ENCODE data around the gene CHFR.
"Not testable (repeated sequence)": the region's sequence is repeated elsewhere in the genome, so short reads cannot be mapped to it uniquely, and the experiment has no call there.

CHFR gene

DNA sequence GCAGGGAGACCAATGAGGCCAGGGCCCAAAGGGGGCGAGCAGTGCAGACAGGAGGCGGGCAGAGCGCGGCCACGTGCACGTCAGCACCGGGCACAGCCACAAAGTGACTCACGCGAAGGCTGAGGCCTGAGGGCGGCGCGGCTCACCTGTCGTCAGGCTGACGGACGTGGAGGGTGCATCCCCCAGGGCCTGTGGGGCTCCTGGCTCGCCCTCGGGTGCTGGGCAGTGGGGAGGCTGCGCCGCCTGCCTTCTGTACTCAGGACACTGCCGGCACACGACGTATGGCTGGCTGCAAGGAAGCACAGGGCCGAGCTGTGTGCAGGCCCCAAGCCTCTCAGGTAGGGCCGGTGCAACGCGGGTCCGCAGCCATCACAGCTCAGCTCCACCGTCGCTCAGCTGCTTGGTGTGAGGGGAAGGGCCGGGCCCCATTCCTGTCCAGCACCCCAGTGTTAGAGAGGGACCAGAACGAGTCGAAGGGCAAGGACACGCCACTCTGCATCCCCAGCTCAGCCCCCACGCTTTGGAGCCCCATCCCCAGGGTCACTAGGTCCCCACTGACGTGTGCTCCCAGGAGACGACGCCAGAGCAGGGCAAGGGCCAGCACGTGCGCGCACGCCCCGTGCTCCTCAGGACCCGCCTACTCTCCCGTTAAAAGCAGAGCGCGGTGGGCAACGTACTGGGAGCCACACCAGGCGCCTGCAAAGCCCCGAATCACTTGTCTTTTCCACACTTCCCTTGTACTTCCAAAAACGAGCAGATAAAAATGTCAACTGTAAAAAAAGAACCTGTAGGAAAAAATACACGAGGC lies 33.9 kb downstream of the CHFR start:
- no peak overlapping the region for H3K9ac ChIP-seq (ENCODE audit: low read length)
- no peak overlapping the region for H3K27ac ChIP-seq (ENCODE audit: low read depth, low read length)
- H3K9me3 ChIP-seq (ENCODE audit: control insufficient read depth, insufficient read depth, low read depth, low read length): no peaks in the 10 kb centered on the region
- no peak overlapping the region for H3K4me3 ChIP-seq (ENCODE audit: low read depth, low read length)
- H3K4me1 ChIP-seq (ENCODE audit: control insufficient read depth, insufficient read depth, low read length): 0 out of 2 replicates have a peak, but pooled peaks cover 2% of the 10 kb centered on the region
- peaks cover 79% of the 10 kb centered on the region for H3K36me3 ChIP-seq (ENCODE audit: control insufficient read depth, insufficient read depth, low read length)
- H3K27me3 ChIP-seq (ENCODE audit: control insufficient read depth, insufficient read depth, low read length): no peaks in the 10 kb centered on the region

DNA sequence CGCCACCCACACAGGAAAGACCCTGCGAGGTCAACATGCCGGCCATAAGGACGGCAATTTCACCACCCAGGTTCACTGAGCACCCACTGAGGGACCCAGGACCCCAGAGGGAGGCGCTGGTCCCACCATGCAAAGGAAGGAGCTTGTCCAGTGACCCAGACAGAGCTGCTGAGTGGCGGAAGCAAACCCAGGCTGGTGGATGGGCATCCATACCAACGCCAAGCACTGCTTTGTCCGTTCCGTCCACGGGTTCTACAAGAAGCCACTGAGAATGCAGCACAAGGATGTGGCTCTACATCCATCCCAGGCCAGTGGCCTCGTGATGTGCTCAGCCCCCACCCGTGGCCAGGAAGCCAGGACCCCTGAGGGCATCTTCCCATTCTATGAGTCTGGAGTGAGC lies 34.9 kb downstream of the CHFR start:
- Histone ChIP-seq H3K4me1 (ENCODE audit: control insufficient read depth, insufficient read depth, low read length) (peaks cover 12% of the 10 kb centered on the region), H3K36me3 (ENCODE audit: control insufficient read depth, insufficient read depth, low read length) (peaks cover 75% of the 10 kb centered on the region), H3K27ac (ENCODE audit: low read depth, low read length) (no peak overlapping the region)

DNA sequence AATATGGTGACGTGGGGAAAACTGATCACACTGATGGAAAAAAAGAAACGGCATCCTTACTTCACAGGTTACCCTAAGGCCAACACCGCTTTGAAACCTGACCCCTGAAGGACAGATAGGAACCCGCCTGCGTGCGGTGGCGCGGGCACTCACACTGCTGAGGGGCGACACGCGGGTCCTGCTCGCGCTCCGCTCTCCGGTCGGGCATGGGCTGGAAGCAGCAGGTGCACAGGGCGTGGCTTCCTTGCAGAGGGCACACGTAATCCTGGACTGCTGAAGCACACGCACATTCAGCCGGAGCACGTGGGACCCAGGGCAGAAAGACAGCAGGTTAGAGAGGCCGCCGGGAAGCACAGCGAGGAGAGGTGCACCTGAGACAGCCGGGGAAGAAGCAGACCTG lies 35.9 kb downstream of the CHFR start:
- Histone ChIP-seq H3K27ac (ENCODE audit: low read depth, low read length) (no peak overlapping the region), H3K9me3 (ENCODE audit: control insufficient read depth, insufficient read depth, low read depth, low read length) (no peaks in the 10 kb centered on the region), H3K36me3 (ENCODE audit: control insufficient read depth, insufficient read depth, low read length) (peaks cover 74% of the 10 kb centered on the region), H3K4me3 (ENCODE audit: low read depth, low read length) (no peak overlapping the region), H3K4me1 (ENCODE audit: control insufficient read depth, insufficient read depth, low read length) (peaks cover 18% of the 10 kb centered on the region), H3K27me3 (ENCODE audit: control insufficient read depth, insufficient read depth, low read length) (no peaks in the 10 kb centered on the region), H3K9ac (ENCODE audit: low read length) (no peak overlapping the region)

More for the DNA sequence above, 34.9 kb downstream of the CHFR start:
- no peaks in the 10 kb centered on the region for H3K27me3 ChIP-seq (ENCODE audit: control insufficient read depth, insufficient read depth, low read length)
- H3K9ac ChIP-seq (ENCODE audit: low read length): no peak overlapping the region
- no peaks in the 10 kb centered on the region for H3K9me3 ChIP-seq (ENCODE audit: control insufficient read depth, insufficient read depth, low read depth, low read length)
- H3K4me3 ChIP-seq (ENCODE audit: low read depth, low read length): no peak overlapping the region

DNA sequence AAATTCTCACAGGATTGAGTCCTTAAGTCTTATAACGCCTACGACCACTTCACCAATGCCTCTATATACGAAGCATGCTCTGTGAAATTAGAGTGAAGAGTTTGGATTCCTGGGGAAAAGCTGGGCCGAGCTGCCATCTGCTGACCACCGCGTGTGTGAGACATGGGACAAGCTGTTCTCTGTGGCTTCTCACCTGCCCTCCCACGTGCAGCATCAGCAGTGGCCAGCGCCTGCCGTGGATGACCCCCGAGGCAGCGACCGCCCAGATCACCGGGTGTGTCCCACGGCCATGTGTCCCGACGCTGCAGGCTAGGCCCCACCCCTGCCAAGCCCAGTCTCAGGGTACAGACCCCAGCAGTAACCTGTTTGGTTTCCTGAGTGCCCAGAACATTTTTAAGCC lies 37.1 kb downstream of the CHFR start:
- Histone ChIP-seq H3K9me3 (ENCODE audit: control insufficient read depth, insufficient read depth, low read depth, low read length) (no peaks in the 10 kb centered on the region), H3K27ac (ENCODE audit: low read depth, low read length) (no peak overlapping the region), H3K9ac (ENCODE audit: low read length) (no peak overlapping the region), H3K4me1 (ENCODE audit: control insufficient read depth, insufficient read depth, low read length) (peaks cover 18% of the 10 kb centered on the region), H3K4me3 (ENCODE audit: low read depth, low read length) (no peak overlapping the region), H3K27me3 (ENCODE audit: control insufficient read depth, insufficient read depth, low read length) (no peaks in the 10 kb centered on the region), H3K36me3 (ENCODE audit: control insufficient read depth, insufficient read depth, low read length) (peaks cover 71% of the 10 kb centered on the region)

DNA sequence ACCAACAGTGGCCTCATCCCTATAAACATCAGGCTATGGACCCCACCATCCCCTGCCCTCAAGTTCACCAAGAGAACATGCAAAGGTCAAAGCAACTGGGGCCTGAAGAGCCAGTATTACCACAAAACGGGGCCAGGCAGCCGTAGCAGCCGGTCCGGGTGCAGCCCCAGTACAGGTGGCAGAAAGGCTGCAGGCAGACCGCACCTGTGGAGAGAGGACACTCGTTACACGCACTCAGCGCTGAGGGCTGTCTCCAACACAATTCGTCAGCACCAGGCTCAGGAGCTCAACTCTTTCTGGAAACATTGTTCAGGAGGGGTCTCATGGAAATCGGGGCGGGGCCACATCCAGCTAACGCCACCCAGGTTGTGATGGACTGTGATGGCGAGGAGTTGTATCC lies 38.9 kb downstream of the CHFR start:
- no peak overlapping the region for H3K9ac ChIP-seq (ENCODE audit: low read length)
- no peak overlapping the region for H3K4me3 ChIP-seq (ENCODE audit: low read depth, low read length)
- H3K36me3 ChIP-seq (ENCODE audit: control insufficient read depth, insufficient read depth, low read length): peaks cover 68% of the 10 kb centered on the region
- no peak overlapping the region for H3K27ac ChIP-seq (ENCODE audit: low read depth, low read length)
- no peaks in the 10 kb centered on the region for H3K27me3 ChIP-seq (ENCODE audit: control insufficient read depth, insufficient read depth, low read length)
- no peaks in the 10 kb centered on the region for H3K9me3 ChIP-seq (ENCODE audit: control insufficient read depth, insufficient read depth, low read depth, low read length)
- H3K4me1 ChIP-seq (ENCODE audit: control insufficient read depth, insufficient read depth, low read length): peaks cover 18% of the 10 kb centered on the region

DNA sequence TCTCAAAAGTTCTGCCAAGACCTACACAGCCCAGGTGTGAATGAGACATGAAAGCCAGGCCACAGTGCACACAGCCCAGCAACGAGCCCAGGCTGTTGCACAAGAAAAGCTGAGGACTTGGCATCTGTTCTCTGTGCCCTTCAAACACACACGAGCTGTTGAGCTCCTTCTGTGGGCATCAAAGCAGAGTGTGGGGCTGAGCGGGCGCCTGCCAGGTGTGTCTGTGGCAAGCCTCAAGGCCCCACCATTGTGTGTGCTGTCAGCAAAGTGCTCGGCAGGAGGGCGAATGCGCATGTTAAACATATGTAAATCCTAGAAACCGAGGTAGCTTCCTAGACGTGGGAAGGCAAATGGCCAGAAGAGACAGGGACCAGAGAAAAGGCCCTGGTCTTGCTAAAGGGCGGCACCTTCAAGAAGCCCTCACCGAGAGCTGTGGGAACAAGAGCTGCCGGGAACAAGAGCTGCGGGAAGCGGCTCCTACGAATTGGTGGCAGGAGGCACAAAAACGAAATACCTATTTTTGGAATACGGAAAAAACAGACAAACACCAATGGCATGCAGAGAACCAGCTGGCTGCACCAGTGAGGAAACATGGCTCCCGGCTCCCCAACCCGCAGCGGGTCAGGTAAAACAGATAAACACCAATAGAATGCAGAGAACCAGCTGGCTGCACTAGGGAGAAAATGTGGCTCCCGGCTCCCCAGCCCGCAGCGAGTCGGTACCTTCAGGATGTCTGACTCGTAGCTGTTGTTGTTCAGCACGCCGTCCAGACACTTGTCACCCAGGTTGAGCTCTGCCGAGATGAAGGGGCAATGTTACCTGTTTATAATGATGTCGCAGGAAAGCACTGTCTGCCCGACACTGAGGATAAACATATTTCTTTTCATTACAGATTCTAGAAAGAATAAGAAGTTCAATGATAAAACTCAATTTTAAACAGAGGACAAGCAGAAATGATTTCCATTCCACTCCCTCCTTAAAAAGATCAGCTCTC lies 39.7 kb downstream of the CHFR start:
- Histone ChIP-seq H3K27me3 (ENCODE audit: control insufficient read depth, insufficient read depth, low read length) (no peaks in the 10 kb centered on the region), H3K9ac (ENCODE audit: low read length) (no peak overlapping the region), H3K4me3 (ENCODE audit: low read depth, low read length) (no peak overlapping the region), H3K4me1 (ENCODE audit: control insufficient read depth, insufficient read depth, low read length) (peaks cover 18% of the 10 kb centered on the region), H3K9me3 (ENCODE audit: control insufficient read depth, insufficient read depth, low read depth, low read length) (no peaks in the 10 kb centered on the region), H3K36me3 (ENCODE audit: control insufficient read depth, insufficient read depth, low read length) (peaks cover 68% of the 10 kb centered on the region), H3K27ac (ENCODE audit: low read depth, low read length) (no peak overlapping the region)

DNA sequence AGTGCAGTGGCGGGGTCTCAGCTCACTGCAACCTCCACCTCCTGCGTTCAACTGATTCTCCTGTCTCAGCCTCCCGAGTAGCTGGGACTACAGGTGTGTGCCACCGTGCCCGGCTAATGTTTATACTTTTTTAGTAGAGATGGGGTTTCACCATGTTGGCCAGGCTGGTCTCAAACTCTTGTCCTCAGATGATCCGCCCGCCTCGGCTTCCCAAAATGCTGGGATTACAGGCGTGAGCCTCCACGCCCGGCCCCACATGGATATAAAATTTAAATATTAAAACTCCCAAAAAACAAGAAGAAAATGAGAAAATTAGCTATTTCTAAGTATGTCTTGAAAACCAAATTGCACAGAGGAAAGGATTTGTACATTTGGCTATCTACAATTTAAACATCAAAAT lies 42.7 kb downstream of the CHFR start:
- not testable (repeated sequence) for H3K27ac ChIP-seq (ENCODE audit: low read depth, low read length)
- peaks cover 70% of the 10 kb centered on the region for H3K36me3 ChIP-seq (ENCODE audit: control insufficient read depth, insufficient read depth, low read length)

DNA sequence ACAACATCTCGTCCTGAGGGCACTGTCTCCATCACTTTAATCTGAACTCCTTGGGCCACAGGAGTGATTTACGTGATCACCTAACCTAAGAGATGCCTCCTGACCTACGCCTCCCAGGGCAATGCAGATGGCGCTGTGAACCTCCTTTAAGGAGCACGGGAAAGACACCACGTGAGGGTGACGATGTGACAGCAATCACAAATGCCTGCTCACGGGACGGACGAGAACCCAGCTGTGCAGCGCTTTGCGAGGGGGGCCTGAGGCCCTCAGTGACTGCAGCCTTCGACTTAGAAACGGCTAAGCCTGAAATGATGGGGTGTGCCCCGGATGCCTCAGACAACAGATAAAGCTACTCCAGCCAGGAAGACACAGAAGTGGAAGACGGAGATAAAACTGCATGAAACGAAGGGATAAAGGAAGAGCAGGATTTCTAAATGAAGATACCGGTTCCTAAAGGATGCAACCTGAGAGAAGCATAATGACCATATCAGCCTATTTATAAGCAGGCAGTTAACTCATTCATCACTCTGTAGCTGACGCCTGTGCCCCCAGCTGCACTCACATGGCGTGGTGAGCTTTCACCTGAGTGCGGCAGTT lies 44.9 kb downstream of the CHFR start:
- peaks cover 73% of the 10 kb centered on the region for H3K36me3 ChIP-seq (ENCODE audit: control insufficient read depth, insufficient read depth, low read length)
- H3K27me3 ChIP-seq (ENCODE audit: control insufficient read depth, insufficient read depth, low read length): no peaks in the 10 kb centered on the region
- no peaks in the 10 kb centered on the region for H3K9me3 ChIP-seq (ENCODE audit: control insufficient read depth, insufficient read depth, low read depth, low read length)
- no peak overlapping the region for H3K9ac ChIP-seq (ENCODE audit: low read length)
- no peak overlapping the region for H3K27ac ChIP-seq (ENCODE audit: low read depth, low read length)
- no peak overlapping the region for H3K4me3 ChIP-seq (ENCODE audit: low read depth, low read length)
- peaks cover 7% of the 10 kb centered on the region for H3K4me1 ChIP-seq (ENCODE audit: control insufficient read depth, insufficient read depth, low read length)

More for the DNA sequence above, 42.7 kb downstream of the CHFR start:
- H3K9me3 ChIP-seq (ENCODE audit: control insufficient read depth, insufficient read depth, low read depth, low read length); H3K9ac ChIP-seq (ENCODE audit: low read length); H3K27me3 ChIP-seq (ENCODE audit: control insufficient read depth, insufficient read depth, low read length); H3K4me3 ChIP-seq (ENCODE audit: low read depth, low read length): not testable (repeated sequence)
- peaks cover 18% of the 10 kb centered on the region for H3K4me1 ChIP-seq (ENCODE audit: control insufficient read depth, insufficient read depth, low read length)

DNA sequence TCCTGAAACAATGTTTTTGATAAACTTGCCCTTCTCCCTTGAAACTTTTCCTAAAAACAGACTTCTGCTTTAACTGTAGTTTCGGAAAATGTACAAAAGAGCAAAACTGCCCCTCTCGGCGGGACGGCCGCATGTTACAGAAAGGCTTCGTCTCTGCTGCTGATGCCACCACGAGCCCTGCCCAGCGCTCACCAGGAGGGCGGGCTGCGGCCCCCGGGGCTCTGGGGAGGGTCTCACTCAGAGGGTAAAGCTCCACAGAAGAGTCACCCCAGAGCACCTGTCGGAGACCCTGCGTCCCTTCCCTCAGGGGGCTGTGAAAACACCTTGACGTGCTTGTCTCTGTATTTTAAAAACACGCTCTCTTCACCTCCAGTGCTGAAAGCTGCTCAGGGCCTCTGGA lies 46.3 kb downstream of the CHFR start:
- no peak overlapping the region for H3K4me3 ChIP-seq (ENCODE audit: low read depth, low read length)
- H3K9ac ChIP-seq (ENCODE audit: low read length): no peak overlapping the region
- no peak overlapping the region for H3K27ac ChIP-seq (ENCODE audit: low read depth, low read length)
- no peaks in the 10 kb centered on the region for H3K9me3 ChIP-seq (ENCODE audit: control insufficient read depth, insufficient read depth, low read depth, low read length)
- peaks cover 67% of the 10 kb centered on the region for H3K36me3 ChIP-seq (ENCODE audit: control insufficient read depth, insufficient read depth, low read length)
- H3K4me1 ChIP-seq (ENCODE audit: control insufficient read depth, insufficient read depth, low read length): no peaks in the 10 kb centered on the region
- H3K27me3 ChIP-seq (ENCODE audit: control insufficient read depth, insufficient read depth, low read length): no peaks in the 10 kb centered on the region

DNA sequence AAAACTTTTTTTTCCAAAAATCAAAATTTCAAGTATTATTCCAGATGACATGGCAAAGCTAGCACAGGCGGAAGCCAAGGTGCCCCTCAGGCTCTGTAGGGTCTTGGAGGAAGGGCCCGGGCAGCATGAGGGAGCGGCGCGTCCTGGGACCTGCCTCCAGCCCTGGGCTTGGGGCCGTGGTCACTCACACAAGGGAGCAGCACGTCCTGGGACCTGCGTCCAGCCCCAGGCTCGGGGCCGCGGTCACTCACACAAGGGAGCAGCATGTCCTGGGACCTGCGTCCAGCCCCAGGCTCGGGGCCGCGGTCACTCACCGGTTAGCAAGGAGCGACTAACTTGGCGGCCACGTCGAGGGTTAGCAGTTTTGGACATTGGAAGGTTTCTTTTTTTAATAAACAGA lies 46.9 kb downstream of the CHFR start:
- peaks cover 62% of the 10 kb centered on the region for H3K36me3 ChIP-seq (ENCODE audit: control insufficient read depth, insufficient read depth, low read length)
- H3K4me3 ChIP-seq (ENCODE audit: low read depth, low read length): no peak overlapping the region
- H3K4me1 ChIP-seq (ENCODE audit: control insufficient read depth, insufficient read depth, low read length): no peaks in the 10 kb centered on the region
- no peak overlapping the region for H3K9ac ChIP-seq (ENCODE audit: low read length)
- no peaks in the 10 kb centered on the region for H3K9me3 ChIP-seq (ENCODE audit: control insufficient read depth, insufficient read depth, low read depth, low read length)
- no peak overlapping the region for H3K27ac ChIP-seq (ENCODE audit: low read depth, low read length)
- H3K27me3 ChIP-seq (ENCODE audit: control insufficient read depth, insufficient read depth, low read length): no peaks in the 10 kb centered on the region

Data from HUES6 (cell line).